HG02610 (cell line): Measurements from ENCODE around the gene CMIP.
"Not testable (repeated sequence)": the region's sequence is repeated elsewhere in the genome, so short reads cannot be mapped to it uniquely, and the experiment has no call there.

Experiments
- ATAC-seq: cut with Tn5 transposase; IDR thresholded peaks from one replicate; pipeline ENCODE4 v1.9.1; 2021; ENCODE audit warnings: mild to moderate bottlenecking, moderate library complexity; ENCODE audit not compliant: unreplicated experiment

Gene CMIP

GRCh38 chr16:81671738-81672597, 227.4 kb downstream of the CMIP start:
- ATAC-seq, result no peak

- ATAC-seq, result no peak
Observed at GRCh38 chr16:81673432-81673831, 228.8 kb downstream of the CMIP start.

- ATAC-seq, result no peak
Observed at GRCh38 chr16:81675662-81676061, 231.1 kb downstream of the CMIP start.

GRCh38 chr16:81676066-81676882, 231.7 kb downstream of the CMIP start:
- ATAC-seq, result no peak

- no peak for ATAC-seq
Observed at GRCh38 chr16:81676883-81677737, 232.5 kb downstream of the CMIP start.

- ATAC-seq, result no peak
Observed at GRCh38 chr16:81678326-81679095, 233.9 kb downstream of the CMIP start.

- ATAC-seq, result no peak
Observed at GRCh38 chr16:81679721-81680430, 235.3 kb downstream of the CMIP start.

GRCh38 chr16:81680444-81681275, 236.1 kb downstream of the CMIP start:
- ATAC-seq, result no peak

- no peak for ATAC-seq
Observed at GRCh38 chr16:81681311-81681710, 236.7 kb downstream of the CMIP start.

GRCh38 chr16:81684242-81684837, 239.7 kb downstream of the CMIP start:
- no peak for ATAC-seq

GRCh38 chr16:81684901-81685300, 240.3 kb downstream of the CMIP start:
- no peak for ATAC-seq

- ATAC-seq, result no peak
Observed at GRCh38 chr16:81686391-81687130, 242.0 kb downstream of the CMIP start.

- no peak for ATAC-seq
Observed at GRCh38 chr16:81687131-81687456, 242.5 kb downstream of the CMIP start.

- ATAC-seq, result no peak
Observed at GRCh38 chr16:81688182-81688581, 243.6 kb downstream of the CMIP start.

GRCh38 chr16:81688839-81689238, 244.2 kb downstream of the CMIP start:
- not testable (repeated sequence) for ATAC-seq

- ATAC-seq, result no peak
Observed at GRCh38 chr16:81692021-81692420, 247.4 kb downstream of the CMIP start.

- ATAC-seq, result no peak
Observed at GRCh38 chr16:81692571-81692970, 248.0 kb downstream of the CMIP start.
